Mesendoderm (in vitro differentiated cells): Measurements from ENCODE around the gene FOXP1.

Experiments used
- DNase-seq: peaks from one replicate; pipeline ENCODE4 v3.0.0; 2013
- H2AK5ac ChIP-seq: 2 replicates; pipeline ENCODE4 v1.6.1; 2013; ENCODE audit warnings: low read length, inconsistent platforms
- H2BK120ac ChIP-seq: 2 replicates; pipeline ENCODE4 v1.6.1; 2013; ENCODE audit warnings: low read depth, mild to moderate bottlenecking, low read length, moderate library complexity, mixed read lengths
- H2BK15ac ChIP-seq: replicated peaks from 2 replicates; pipeline ENCODE4 v1.6.1; 2013; ENCODE audit warnings: low read depth, mild to moderate bottlenecking, moderate library complexity
- H2BK5ac ChIP-seq: 2 replicates; pipeline ENCODE4 v1.6.1; 2013; ENCODE audit warnings: low read length, inconsistent platforms
- H3K18ac ChIP-seq: 2 replicates; pipeline ENCODE4 v1.6.1; 2013; ENCODE audit warnings: mild to moderate bottlenecking, low read length, mixed read lengths
- H3K23ac ChIP-seq: one replicate; pipeline ENCODE4 v1.6.1; 2013; ENCODE audit warnings: low read length
- H3K27ac ChIP-seq: 2 replicates; pipeline ENCODE4 v1.5.1; 2013; ENCODE audit warnings: low read depth, mild to moderate bottlenecking, inconsistent platforms, low read length, moderate library complexity
- H3K27me3 ChIP-seq: 2 replicates; pipeline ENCODE4 v1.6.1; 2013; ENCODE audit warnings: low read length, control low read depth, mild to moderate bottlenecking, inconsistent platforms; ENCODE audit not compliant: insufficient read depth, poor library complexity
- H3K36me3 ChIP-seq: 2 replicates; pipeline ENCODE4 v1.6.1; 2013; ENCODE audit warnings: low read length, inconsistent platforms; ENCODE audit not compliant: control insufficient read depth, insufficient read depth
- H3K4ac ChIP-seq: one replicate; pipeline ENCODE4 v1.6.1; 2013; ENCODE audit warnings: low read depth, mild to moderate bottlenecking, low read length, moderate library complexity
- H3K4me1 ChIP-seq: 2 replicates; pipeline ENCODE4 v1.6.1; 2013; ENCODE audit warnings: low read depth, low read length, inconsistent platforms; ENCODE audit not compliant: control insufficient read depth
- H3K4me2 ChIP-seq: 2 replicates; pipeline ENCODE4 v1.6.1; 2013; ENCODE audit warnings: low read length
- H3K4me3 ChIP-seq: 2 replicates; pipeline ENCODE4 v1.5.1; 2013; ENCODE audit warnings: mild to moderate bottlenecking, low read length
- H3K56ac ChIP-seq: one replicate; pipeline ENCODE4 v1.6.1; 2013; ENCODE audit warnings: low read length
- H3K79me1 ChIP-seq: 2 replicates; pipeline ENCODE4 v1.6.1; 2013; ENCODE audit warnings: low read length, inconsistent platforms
- H3K79me2 ChIP-seq: 2 replicates; pipeline ENCODE4 v1.6.1; 2013; ENCODE audit warnings: mild to moderate bottlenecking, low read length; ENCODE audit not compliant: control insufficient read depth, insufficient read depth
- H3K9ac ChIP-seq: 2 replicates; pipeline ENCODE4 v1.6.1; 2013; ENCODE audit warnings: low read length, inconsistent platforms
- H4K5ac ChIP-seq: one replicate; pipeline ENCODE4 v1.6.1; 2013; ENCODE audit warnings: low read length
- H4K8ac ChIP-seq: one replicate; pipeline ENCODE4 v1.6.1; 2013; ENCODE audit warnings: low read depth, mild to moderate bottlenecking, control low read depth, low read length, moderate library complexity
- WGBS: extraction: QIAGEN DNeasy Blood & Tissue Kit; methylation state at CpG from one replicate; pipeline ENCODE4 v1.1.7; 2013; ENCODE audit warnings: low lambda C conversion rate, missing lambda C conversion rate; ENCODE audit not compliant: insufficient coverage; ENCODE audit errors: extremely low coverage; 5-methylcytosine and 5-hydroxymethylcytosine counted together

Gene FOXP1

DNA sequence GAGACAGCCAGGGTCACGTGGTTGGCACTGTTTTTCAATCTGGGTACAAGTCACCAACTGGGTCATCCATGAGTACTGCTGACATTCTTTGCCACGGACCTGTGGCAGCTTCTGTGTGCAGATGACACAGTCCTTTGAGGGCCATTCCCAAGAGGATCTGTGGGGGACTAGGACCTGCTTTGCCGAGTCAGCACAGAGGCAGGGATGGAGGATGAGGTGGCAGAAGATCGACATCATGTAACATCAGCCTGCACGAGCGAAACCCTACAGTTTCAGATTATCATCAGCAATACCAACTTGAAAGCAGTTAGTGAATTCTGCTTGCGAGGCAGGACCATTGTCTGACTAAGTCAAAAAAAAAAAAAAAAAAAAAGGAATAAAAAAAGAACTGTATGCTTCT is 227.7 kb downstream of the FOXP1 start:
- Histone ChIP-seq H3K79me1 (no peaks in the 10 kb centered on the region), H3K36me3 (no peaks in the 10 kb centered on the region), H4K5ac (no peak overlapping the region), H3K27me3 (no peaks in the 10 kb centered on the region), H3K79me2 (no peaks in the 10 kb centered on the region), H3K27ac (no peak overlapping the region), H3K18ac (no peak overlapping the region), H3K4me3 (no peak overlapping the region), H3K4me1 (no peaks in the 10 kb centered on the region), H3K9ac (no peak overlapping the region), H2BK5ac (no peak overlapping the region), H3K23ac (no peak overlapping the region), H4K8ac (no peak overlapping the region), H3K56ac (no peak overlapping the region), H2BK120ac (no peak overlapping the region), H2AK5ac (no peak overlapping the region), H3K4ac (no peak overlapping the region), H2BK15ac (no peak overlapping the region), H3K4me2 (no peak overlapping the region)
- WGBS = no CpG with 5 or more reads among the region's 7 CpGs
- DNase-seq = no peak

- Histone ChIP-seq H3K4ac (no peak overlapping the region), H3K79me2 (no peaks in the 10 kb centered on the region), H3K79me1 (no peaks in the 10 kb centered on the region), H3K4me3 (no peak overlapping the region), H3K4me2 (no peak overlapping the region), H3K27ac (no peak overlapping the region), H2BK5ac (no peak overlapping the region), H4K8ac (no peak overlapping the region), H3K9ac (no peak overlapping the region), H3K23ac (no peak overlapping the region), H2AK5ac (no peak overlapping the region), H3K36me3 (no peaks in the 10 kb centered on the region), H3K56ac (no peak overlapping the region), H2BK120ac (no peak overlapping the region), H3K27me3 (no peaks in the 10 kb centered on the region), H3K4me1 (no peaks in the 10 kb centered on the region), H2BK15ac (no peak overlapping the region), H3K18ac (no peak overlapping the region), H4K5ac (no peak overlapping the region)
- no CpG with 5 or more reads among the region's 5 CpGs for WGBS
- no peak for DNase-seq
Observed at GRCh38 chr3:71355037-71355436, 228.5 kb downstream of the FOXP1 start.

DNA sequence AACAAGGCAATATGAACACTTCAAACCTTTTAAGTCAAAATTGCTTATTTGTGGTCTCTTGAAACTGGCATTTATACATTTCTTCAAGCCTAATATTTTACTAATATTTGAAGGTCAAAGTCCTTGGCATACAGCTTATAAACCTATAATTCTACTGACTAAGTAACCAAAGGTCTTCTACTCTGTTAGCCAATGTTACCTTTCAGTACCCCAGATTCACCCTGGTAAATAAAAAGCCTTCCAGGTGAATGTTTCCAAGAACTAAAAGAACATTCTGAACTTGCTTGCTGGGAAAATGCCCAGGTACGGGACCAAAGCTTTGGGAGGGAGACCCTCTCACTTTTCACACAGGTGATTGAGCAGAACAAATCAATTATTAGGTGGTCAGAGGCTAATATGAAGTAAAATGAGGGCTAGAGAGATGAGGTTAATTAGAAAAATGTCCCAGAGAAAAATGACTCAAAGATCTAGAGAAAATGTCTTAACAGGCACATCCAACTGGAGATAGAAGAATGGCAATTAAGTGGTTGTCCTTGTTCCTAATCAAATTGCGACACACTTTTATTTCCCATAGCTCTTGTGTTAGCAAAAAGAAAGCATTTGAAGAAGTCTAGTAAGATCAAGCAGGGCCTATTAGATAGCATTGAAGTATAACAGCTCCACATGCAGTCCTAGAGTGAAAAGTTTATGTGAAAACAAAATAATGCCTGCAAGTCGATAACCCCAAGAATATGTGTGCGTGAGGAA is 232.0 kb downstream of the FOXP1 start:
- Histone ChIP-seq H2BK5ac (no peak overlapping the region), H3K56ac (no peak overlapping the region), H2BK15ac (no peak overlapping the region), H2BK120ac (no peak overlapping the region), H3K79me2 (no peaks in the 10 kb centered on the region), H3K23ac (no peak overlapping the region), H3K9ac (no peak overlapping the region), H3K27ac (no peak overlapping the region), H2AK5ac (no peak overlapping the region), H3K4ac (no peak overlapping the region), H3K27me3 (no peaks in the 10 kb centered on the region), H4K5ac (no peak overlapping the region), H3K4me3 (no peak overlapping the region), H3K4me2 (no peak overlapping the region), H3K4me1 (no peaks in the 10 kb centered on the region), H4K8ac (no peak overlapping the region), H3K18ac (no peak overlapping the region), H3K36me3 (no peaks in the 10 kb centered on the region), H3K79me1 (no peaks in the 10 kb centered on the region)
- no CpG with 5 or more reads among the region's 4 CpGs for WGBS
- no peak for DNase-seq

- no peak overlapping the region for H4K5ac ChIP-seq
- no peaks in the 10 kb centered on the region for H3K27me3 ChIP-seq
- H3K36me3 ChIP-seq = no peaks in the 10 kb centered on the region
- H3K4ac ChIP-seq = no peak overlapping the region
- DNase-seq = no peak
- H3K79me2 ChIP-seq = no peaks in the 10 kb centered on the region
- no peak overlapping the region for H4K8ac ChIP-seq
- no peak overlapping the region for H3K4me2 ChIP-seq
- no peaks in the 10 kb centered on the region for H3K79me1 ChIP-seq
- no peak overlapping the region for H3K56ac ChIP-seq
- H3K4me1 ChIP-seq = no peaks in the 10 kb centered on the region
- H2BK120ac ChIP-seq = no peak overlapping the region
- no peak overlapping the region for H2AK5ac ChIP-seq
- H3K18ac ChIP-seq = no peak overlapping the region
- no peak overlapping the region for H3K27ac ChIP-seq
- no peak overlapping the region for H2BK15ac ChIP-seq
- no CpG with 5 or more reads among the region's 4 CpGs for WGBS
- no peak overlapping the region for H3K9ac ChIP-seq
- no peak overlapping the region for H3K23ac ChIP-seq
- H3K4me3 ChIP-seq = no peak overlapping the region
- H2BK5ac ChIP-seq = no peak overlapping the region
Observed at GRCh38 chr3:71350998-71351397, 232.5 kb downstream of the FOXP1 start.

DNA sequence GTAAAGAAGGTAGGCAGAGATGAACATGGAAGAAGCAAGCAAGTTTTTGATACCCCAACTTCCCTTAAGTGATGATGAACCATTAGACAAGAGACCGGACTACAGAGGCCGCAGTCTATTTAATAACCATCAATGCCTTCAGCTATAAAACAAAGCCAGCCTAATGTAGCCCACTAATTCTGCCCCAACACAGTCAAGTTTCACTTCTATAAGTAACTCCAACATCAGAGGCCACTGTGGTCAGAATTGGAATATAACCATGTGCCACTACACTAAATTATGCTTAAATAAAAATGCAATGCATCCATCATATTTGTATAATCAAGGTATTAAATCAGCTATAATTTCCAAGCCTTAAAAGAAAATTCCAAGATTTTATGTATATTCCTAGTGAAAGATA is 234.7 kb downstream of the FOXP1 start:
- no CpG with 5 or more reads among the region's 2 CpGs for WGBS
- no peak overlapping the region for H3K56ac ChIP-seq

More for the DNA sequence above, 234.7 kb downstream of the FOXP1 start:
- Histone ChIP-seq H4K5ac (no peak overlapping the region), H3K27me3 (no peaks in the 10 kb centered on the region), H3K4me2 (no peak overlapping the region), H2BK15ac (no peak overlapping the region), H2BK5ac (no peak overlapping the region), H4K8ac (no peak overlapping the region), H2AK5ac (no peak overlapping the region), H3K4me1 (no peaks in the 10 kb centered on the region), H3K4ac (no peak overlapping the region), H3K18ac (no peak overlapping the region), H2BK120ac (no peak overlapping the region), H3K9ac (no peak overlapping the region), H3K27ac (no peak overlapping the region), H3K79me1 (no peaks in the 10 kb centered on the region), H3K4me3 (no peak overlapping the region), H3K23ac (no peak overlapping the region), H3K79me2 (no peaks in the 10 kb centered on the region), H3K36me3 (no peaks in the 10 kb centered on the region)
- DNase-seq = no peak
